ENCODE results near the gene RASA3. TPM values are rescaled to one million over a fixed set of nuclear protein-coding genes. Genes with fewer than 3 reads are reported as not detected.
A peak's percentile ranks its signal among the peaks of the same experiment; 100 is the strongest.
"Not testable (repeated sequence)": the region's sequence is repeated elsewhere in the genome, so short reads cannot be mapped to it uniquely, and the experiment has no call there.

Gene RASA3
- total RNA-seq, 1 donor from 2014 or later = 13.5 TPM

- no peak for DNase-seq
Observed at GRCh38 chr13:114112826-114113322, 19.5 kb downstream of the RASA3 start.

- DNase-seq = no peak
Observed at GRCh38 chr13:114112231-114112825, 20.1 kb downstream of the RASA3 start.

- DNase-seq = peak; percentile 44
Observed at GRCh38 chr13:114111577-114111976, 20.8 kb downstream of the RASA3 start.

- not testable (repeated sequence) for DNase-seq
Observed at GRCh38 chr13:114110830-114111189, 21.6 kb downstream of the RASA3 start.

- peak; percentile 14 for DNase-seq
Observed at GRCh38 chr13:114110091-114110829, 22.2 kb downstream of the RASA3 start.

GRCh38 chr13:114109641-114110041, 22.8 kb downstream of the RASA3 start:
- DNase-seq = no peak

GRCh38 chr13:114108894-114109293, 23.5 kb downstream of the RASA3 start:
- no peak for DNase-seq

- DNase-seq = no peak
Observed at GRCh38 chr13:114108141-114108761, 24.2 kb downstream of the RASA3 start.

GRCh38 chr13:114107686-114108081, 24.7 kb downstream of the RASA3 start:
- DNase-seq = no peak

- DNase-seq = no peak
Observed at GRCh38 chr13:114106991-114107685, 25.3 kb downstream of the RASA3 start.

GRCh38 chr13:114106526-114106925, 25.9 kb downstream of the RASA3 start:
- no peak for DNase-seq

GRCh38 chr13:114105521-114106225, 26.8 kb downstream of the RASA3 start:
- no peak for DNase-seq

GRCh38 chr13:114104655-114105520, 27.5 kb downstream of the RASA3 start:
- no peak for DNase-seq

GRCh38 chr13:114103801-114104654, 28.4 kb downstream of the RASA3 start:
- no peak for DNase-seq

- not testable (repeated sequence) for DNase-seq
Observed at GRCh38 chr13:114103289-114103621, 29.2 kb downstream of the RASA3 start.

GRCh38 chr13:114102521-114103288, 29.7 kb downstream of the RASA3 start:
- DNase-seq = no peak

- no peak for DNase-seq
Observed at GRCh38 chr13:114102131-114102520, 30.3 kb downstream of the RASA3 start.

GRCh38 chr13:114101358-114102130, 30.9 kb downstream of the RASA3 start:
- no peak for DNase-seq
